ENCODE results near the gene KLK10.

DNA sequence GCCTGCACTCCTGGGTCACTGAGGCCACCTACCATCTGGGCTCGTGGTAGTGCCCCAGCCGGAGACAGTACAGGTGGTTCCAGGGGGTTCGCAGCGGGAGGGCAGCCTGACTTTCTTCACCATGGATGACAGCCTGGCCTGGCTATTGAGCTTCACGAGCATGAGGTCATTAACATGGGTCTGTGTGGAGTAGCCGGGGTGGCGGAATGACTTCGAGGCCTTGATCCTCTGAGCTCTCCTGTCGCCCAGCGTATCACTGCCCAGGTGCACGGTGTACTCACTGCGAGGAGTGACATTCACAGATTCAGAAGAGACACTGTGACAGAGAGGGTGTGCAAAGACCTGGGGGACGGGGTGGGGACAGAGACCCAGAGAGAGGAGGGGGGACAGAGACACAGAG, 39.3 kb downstream of the KLK10 start:
- TF ChIP-seq, protein P1, sequence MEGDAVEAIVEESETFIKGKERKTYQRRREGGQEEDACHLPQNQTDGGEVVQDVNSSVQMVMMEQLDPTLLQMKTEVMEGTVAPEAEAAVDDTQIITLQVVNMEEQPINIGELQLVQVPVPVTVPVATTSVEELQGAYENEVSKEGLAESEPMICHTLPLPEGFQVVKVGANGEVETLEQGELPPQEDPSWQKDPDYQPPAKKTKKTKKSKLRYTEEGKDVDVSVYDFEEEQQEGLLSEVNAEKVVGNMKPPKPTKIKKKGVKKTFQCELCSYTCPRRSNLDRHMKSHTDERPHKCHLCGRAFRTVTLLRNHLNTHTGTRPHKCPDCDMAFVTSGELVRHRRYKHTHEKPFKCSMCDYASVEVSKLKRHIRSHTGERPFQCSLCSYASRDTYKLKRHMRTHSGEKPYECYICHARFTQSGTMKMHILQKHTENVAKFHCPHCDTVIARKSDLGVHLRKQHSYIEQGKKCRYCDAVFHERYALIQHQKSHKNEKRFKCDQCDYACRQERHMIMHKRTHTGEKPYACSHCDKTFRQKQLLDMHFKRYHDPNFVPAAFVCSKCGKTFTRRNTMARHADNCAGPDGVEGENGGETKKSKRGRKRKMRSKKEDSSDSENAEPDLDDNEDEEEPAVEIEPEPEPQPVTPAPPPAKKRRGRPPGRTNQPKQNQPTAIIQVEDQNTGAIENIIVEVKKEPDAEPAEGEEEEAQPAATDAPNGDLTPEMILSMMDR (IDR thresholded peaks at IDR 0.05 in 8 of 11, conservative IDR thresholded peaks at IDR 0.05 in 3 of 11), result no peak
- TF ChIP-seq POLR2AphosphoS5 (IDR thresholded peaks at IDR 0.05), result no peak

Data from spleen (tissue), 7 donors.